ENCODE results near the gene SHISA4.
A peak's percentile ranks its signal among the peaks of the same experiment; 100 is the strongest.
"Not testable (repeated sequence)": the region's sequence is repeated elsewhere in the genome, so short reads cannot be mapped to it uniquely, and the experiment has no call there.

SHISA4 gene

DNA sequence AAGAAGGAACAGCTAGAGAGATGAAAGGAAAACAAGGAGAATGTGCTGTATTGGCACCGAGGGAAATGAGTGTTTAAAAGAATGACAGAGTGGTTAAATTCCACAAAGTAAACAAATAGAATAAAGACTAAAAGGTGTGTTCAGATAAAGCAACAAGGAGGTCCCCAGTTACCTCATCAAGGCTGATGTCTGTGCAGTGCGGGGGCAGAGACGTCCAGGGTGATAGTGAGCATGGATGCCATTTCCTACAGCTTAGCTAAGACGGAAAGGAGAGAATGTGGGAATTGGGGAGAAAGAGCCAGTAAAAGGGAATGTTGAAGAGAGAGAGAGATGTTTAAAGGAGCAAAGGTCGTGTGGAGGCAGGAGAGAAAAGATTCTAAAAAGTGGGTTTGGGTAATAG is 42.1 kb downstream of the SHISA4 start:
- no peak overlapping the region for H2AFZ ChIP-seq (ENCODE audit: low read depth, low read length)
- H3K36me3 ChIP-seq (ENCODE audit: insufficient read depth, low read length) = no peaks in the 10 kb centered on the region
- no peak overlapping the region for H3K4me3 ChIP-seq (ENCODE audit: low read length)
- H3K4me1 ChIP-seq (ENCODE audit: insufficient read depth, low read length) = no peaks in the 10 kb centered on the region
- H3K27me3 ChIP-seq (ENCODE audit: insufficient read depth, low read length) = peaks cover 15% of the 10 kb centered on the region
- H3K9me3 ChIP-seq (ENCODE audit: low read length) = no peaks in the 10 kb centered on the region

DNA sequence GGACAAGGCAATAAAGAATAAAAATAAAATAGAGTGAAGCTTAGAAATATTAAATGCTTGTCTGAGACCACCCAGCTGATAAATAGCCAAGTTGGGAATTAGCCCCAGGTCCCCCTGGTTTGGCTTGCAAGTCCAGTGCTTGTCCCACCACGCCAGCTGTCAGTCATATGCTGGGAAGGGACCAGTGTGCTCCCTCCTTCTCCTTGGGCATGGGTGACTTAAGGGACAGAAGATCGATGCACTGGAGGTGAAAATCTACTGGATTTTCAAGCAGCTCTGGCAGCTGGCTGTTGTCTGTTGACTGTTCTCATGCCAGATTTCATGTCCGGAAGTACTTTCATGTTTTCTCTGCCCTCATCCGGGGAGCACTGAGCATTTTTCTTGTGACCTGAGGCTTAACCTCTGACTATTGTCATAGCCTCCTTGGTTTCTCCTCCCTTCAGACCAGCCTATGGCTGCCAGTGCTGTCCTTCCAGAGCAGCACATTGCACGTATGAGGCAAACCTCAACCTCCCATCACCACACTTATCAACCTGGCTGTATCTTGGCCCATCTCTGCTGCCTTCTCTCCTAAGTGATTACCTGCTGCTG is 45.2 kb downstream of the SHISA4 start:
- peaks cover 15% of the 10 kb centered on the region for H3K27me3 ChIP-seq (ENCODE audit: insufficient read depth, low read length)
- H3K4me1 ChIP-seq (ENCODE audit: insufficient read depth, low read length) = no peaks in the 10 kb centered on the region
- no peaks in the 10 kb centered on the region for H3K9me3 ChIP-seq (ENCODE audit: low read length)
- no peaks in the 10 kb centered on the region for H3K36me3 ChIP-seq (ENCODE audit: insufficient read depth, low read length)
- H2AFZ ChIP-seq (ENCODE audit: low read depth, low read length) = no peak overlapping the region
- H3K4me3 ChIP-seq (ENCODE audit: low read length) = no peak overlapping the region

DNA sequence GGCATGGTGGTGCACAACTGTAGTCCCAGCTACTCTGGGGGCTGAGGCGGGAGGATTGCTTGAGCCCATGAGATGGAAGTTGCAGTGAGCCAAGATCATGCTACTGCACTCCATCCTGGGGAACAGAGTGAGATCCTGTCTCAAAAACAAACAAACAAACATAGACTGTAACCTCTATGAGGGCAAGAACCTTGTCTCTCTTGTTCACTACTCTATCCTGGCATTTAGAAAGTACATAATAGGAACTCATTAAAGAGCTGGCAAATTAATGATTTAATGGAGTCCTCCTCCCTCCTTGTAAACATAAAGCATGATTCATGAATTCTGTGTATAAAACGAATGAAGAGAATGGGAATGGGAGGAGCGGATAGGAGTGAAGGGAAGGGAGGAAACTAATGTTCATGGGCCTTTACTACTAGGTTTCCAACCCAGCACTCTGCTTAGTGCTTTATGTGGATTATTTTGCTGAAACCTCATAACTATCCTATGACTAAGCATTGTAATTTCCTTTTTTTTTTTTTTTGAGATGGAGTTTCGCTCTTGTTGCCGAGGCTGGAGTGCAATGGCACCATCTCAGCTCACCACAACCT is 49.0 kb downstream of the SHISA4 start:
- Histone ChIP-seq H2AFZ (ENCODE audit: low read depth, low read length) (no peak overlapping the region), H3K4me3 (ENCODE audit: low read length) (no peak overlapping the region), H3K4me1 (ENCODE audit: insufficient read depth, low read length) (peaks cover 11% of the 10 kb centered on the region), H3K36me3 (ENCODE audit: insufficient read depth, low read length) (no peaks in the 10 kb centered on the region), H3K9me3 (ENCODE audit: low read length) (no peaks in the 10 kb centered on the region), H3K27me3 (ENCODE audit: insufficient read depth, low read length) (peaks cover 9% of the 10 kb centered on the region)

DNA sequence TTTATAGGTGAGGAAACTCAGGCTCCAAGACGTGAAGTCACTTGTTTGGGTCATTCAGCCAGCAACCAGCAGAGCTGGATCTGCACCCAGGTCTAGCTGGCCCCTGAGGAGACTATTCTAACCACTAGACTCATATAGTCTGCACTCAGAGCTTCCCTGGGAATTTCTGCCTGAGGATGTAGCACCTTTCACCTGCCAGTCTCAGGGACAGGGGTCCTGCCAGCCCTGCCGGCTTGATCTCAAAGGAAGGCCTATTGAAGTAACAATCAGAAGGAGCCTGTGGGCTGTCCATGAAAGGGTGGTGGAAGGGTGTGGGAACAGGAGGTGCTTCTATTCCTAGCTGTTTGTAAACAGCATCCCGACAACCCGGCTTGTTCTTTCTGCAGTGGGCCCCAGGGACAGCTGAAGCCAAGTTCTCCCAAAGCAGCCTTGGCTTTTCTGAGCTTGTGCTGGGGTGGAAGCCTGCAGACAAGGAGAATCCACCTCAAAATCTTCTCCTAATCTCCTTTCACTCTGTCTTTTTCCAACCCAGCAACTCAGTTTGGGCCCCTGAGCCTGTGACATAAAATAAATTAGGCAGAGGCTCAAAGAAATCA is 49.8 kb downstream of the SHISA4 start:
- no peaks in the 10 kb centered on the region for H3K36me3 ChIP-seq (ENCODE audit: insufficient read depth, low read length)
- H3K9me3 ChIP-seq (ENCODE audit: low read length) = no peaks in the 10 kb centered on the region
- H3K27me3 ChIP-seq (ENCODE audit: insufficient read depth, low read length) = peaks cover 14% of the 10 kb centered on the region
- H3K4me3 ChIP-seq (ENCODE audit: low read length) = no peak overlapping the region
- H3K4me1 ChIP-seq (ENCODE audit: insufficient read depth, low read length) = peaks cover 11% of the 10 kb centered on the region
- H2AFZ ChIP-seq (ENCODE audit: low read depth, low read length) = no peak overlapping the region

DNA sequence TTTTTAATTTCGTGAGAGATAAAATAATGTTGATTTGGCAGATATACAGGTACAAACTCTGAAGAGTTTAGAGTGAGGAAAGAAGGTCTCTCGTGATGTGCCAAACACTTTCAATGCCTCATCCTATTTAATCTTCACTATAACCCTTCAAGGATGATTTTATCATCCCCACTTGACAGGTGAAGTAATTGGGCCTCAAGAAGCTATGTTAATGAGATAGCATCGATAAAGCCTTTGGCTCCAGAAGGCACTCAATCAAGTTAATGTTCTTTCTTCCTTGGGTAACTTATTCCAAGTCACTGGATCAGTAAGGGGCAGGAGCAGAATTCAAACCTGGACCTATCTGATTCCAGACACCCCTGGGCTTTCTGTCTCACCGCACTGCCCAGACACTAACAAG is 50.5 kb downstream of the SHISA4 start:
- Histone ChIP-seq H3K9me3 (ENCODE audit: low read length) (no peaks in the 10 kb centered on the region), H3K4me1 (ENCODE audit: insufficient read depth, low read length) (peaks cover 11% of the 10 kb centered on the region), H3K27me3 (ENCODE audit: insufficient read depth, low read length) (peaks cover 16% of the 10 kb centered on the region), H3K36me3 (ENCODE audit: insufficient read depth, low read length) (no peaks in the 10 kb centered on the region), H2AFZ (ENCODE audit: low read depth, low read length) (no peak overlapping the region), H3K4me3 (ENCODE audit: low read length) (no peak overlapping the region)

DNA sequence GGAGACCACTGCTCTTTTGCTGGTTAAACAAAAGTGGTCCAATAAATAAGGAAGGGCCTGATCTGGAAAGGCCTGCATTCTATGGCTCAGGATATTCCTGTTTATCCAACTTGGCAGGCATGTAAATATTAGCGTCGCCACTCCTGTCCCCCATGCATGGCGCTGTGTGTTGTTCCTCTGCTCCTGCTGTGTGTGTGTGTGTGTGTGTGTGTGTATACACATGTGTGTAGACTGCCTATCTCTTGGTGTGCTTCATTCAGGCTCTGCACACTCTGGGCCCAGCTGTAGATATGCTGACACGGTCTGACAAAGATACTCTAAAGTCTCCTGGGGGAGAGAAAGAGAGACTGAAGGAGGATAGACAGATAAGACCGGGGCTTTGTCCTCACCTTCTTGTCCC is 50.9 kb downstream of the SHISA4 start:
- no peaks in the 10 kb centered on the region for H3K36me3 ChIP-seq (ENCODE audit: insufficient read depth, low read length)
- peaks cover 11% of the 10 kb centered on the region for H3K4me1 ChIP-seq (ENCODE audit: insufficient read depth, low read length)
- H3K27me3 ChIP-seq (ENCODE audit: insufficient read depth, low read length) = peaks cover 17% of the 10 kb centered on the region
- no peak overlapping the region for H2AFZ ChIP-seq (ENCODE audit: low read depth, low read length)
- no peak overlapping the region for H3K4me3 ChIP-seq (ENCODE audit: low read length)
- H3K9me3 ChIP-seq (ENCODE audit: low read length) = no peaks in the 10 kb centered on the region

DNA sequence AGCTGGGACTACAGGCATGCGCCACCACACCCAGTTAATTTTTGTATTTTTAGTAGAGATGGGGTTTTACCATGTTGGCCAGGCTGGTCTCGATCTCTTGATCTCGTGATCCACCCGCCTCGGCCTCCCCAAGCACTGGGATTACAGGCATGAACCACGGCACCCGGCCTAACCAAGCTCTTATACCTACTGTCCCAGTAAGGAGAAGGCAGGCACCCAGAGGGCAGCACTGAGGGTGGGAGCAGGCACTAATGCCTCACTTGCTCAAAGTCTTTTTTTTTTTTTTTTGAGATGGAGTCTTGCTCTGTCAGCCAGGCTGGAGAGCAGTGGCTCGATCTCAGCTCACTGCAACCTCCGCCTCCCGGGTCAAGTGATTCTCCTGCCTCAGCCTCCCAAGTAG is 51.6 kb downstream of the SHISA4 start:
- not testable (repeated sequence) for H3K4me3 ChIP-seq (ENCODE audit: low read length)

DNA sequence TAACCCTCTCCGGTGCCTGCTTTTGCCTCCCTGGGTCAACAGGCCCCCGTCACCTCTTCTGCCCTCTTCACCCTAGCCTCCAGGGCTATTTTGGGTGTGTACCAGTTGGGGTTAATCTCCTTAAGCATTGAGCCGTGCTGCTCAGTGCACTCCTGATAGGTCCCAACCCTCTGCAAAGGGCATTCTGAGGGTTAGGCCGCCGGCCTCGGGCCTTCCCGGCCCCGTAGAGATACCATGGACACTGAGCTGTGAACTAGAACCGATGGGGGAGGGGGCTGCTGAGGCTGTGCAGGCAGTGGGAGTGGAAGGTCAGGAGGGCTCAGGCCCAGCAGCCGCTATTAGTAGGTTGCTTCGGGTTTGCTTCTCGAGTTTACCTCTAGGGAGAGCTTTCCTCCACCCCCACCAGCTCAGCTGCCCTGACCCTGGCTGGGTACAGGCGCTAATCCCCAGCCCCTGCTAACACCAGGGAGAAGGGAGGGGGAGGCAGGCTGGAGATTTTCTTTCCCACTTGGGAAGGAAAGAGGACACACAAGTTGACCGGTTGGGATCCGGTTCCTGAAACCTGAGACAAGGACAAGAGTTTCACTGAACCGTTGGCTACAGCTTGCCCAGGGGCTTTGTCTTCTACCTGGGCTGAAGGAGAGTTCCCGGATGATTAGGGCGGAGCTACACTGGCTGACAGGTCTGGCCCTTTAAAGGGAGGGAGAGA is 52.9 kb downstream of the SHISA4 start:
- Histone ChIP-seq H2AFZ (ENCODE audit: low read depth, low read length) (peak overlapping the region; percentile 36), H3K4me1 (ENCODE audit: insufficient read depth, low read length) (peaks cover 17% of the 10 kb centered on the region), H3K27me3 (ENCODE audit: insufficient read depth, low read length) (peaks cover 27% of the 10 kb centered on the region), H3K9me3 (ENCODE audit: low read length) (no peaks in the 10 kb centered on the region), H3K4me3 (ENCODE audit: low read length) (peak overlapping the region; percentile 29), H3K36me3 (ENCODE audit: insufficient read depth, low read length) (no peaks in the 10 kb centered on the region)

More for the DNA sequence above, 51.6 kb downstream of the SHISA4 start:
- H3K36me3 ChIP-seq (ENCODE audit: insufficient read depth, low read length); H2AFZ ChIP-seq (ENCODE audit: low read depth, low read length); H3K9me3 ChIP-seq (ENCODE audit: low read length): not testable (repeated sequence)
- peaks cover 11% of the 10 kb centered on the region for H3K4me1 ChIP-seq (ENCODE audit: insufficient read depth, low read length)
- peaks cover 22% of the 10 kb centered on the region for H3K27me3 ChIP-seq (ENCODE audit: insufficient read depth, low read length)

DNA sequence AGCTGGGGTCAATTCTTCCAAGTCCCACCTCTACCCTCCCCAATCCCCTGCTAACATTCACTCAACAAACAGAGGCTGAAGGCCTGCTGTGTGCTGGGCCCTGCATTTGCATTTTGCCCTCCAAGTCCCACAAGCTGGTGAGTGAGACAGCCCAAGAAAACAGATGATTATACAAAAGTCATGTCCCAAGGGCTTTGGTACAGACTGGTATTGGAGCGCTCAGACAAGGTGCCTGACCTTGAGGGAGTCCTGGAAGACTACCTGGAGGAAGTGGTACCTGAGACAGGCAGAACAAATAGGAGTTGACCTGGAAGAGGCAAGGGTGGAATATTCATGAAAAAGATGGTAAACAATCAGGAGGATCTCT is 53.4 kb downstream of the SHISA4 start:
- Histone ChIP-seq H2AFZ (ENCODE audit: low read depth, low read length) (peak overlapping the region; percentile 36), H3K4me1 (ENCODE audit: insufficient read depth, low read length) (peaks cover 23% of the 10 kb centered on the region), H3K9me3 (ENCODE audit: low read length) (no peaks in the 10 kb centered on the region), H3K4me3 (ENCODE audit: low read length) (peak overlapping the region; percentile 29), H3K36me3 (ENCODE audit: insufficient read depth, low read length) (no peaks in the 10 kb centered on the region), H3K27me3 (ENCODE audit: insufficient read depth, low read length) (peaks cover 32% of the 10 kb centered on the region)

Measured in neuron (in vitro differentiated cells).